ENCODE data around the gene ZNF292. TPM values are rescaled to one million over a fixed set of nuclear protein-coding genes. Genes with fewer than 3 reads are reported as not detected.

The ZNF292 gene
- total RNA-seq, 4 donors from 2014 or later, result 17.8 to 40.0 (median 21.3) TPM

GRCh38 chr6:87250019-87250418 is 94.7 kb downstream of the ZNF292 start:
- ATAC-seq (ENCODE audit: low FRiP score) (no peak), DNase-seq (ENCODE audit: low spot score) (no peak)
- no peak for TF ChIP-seq CTCF (IDR thresholded peaks at IDR 0.05)

DNA sequence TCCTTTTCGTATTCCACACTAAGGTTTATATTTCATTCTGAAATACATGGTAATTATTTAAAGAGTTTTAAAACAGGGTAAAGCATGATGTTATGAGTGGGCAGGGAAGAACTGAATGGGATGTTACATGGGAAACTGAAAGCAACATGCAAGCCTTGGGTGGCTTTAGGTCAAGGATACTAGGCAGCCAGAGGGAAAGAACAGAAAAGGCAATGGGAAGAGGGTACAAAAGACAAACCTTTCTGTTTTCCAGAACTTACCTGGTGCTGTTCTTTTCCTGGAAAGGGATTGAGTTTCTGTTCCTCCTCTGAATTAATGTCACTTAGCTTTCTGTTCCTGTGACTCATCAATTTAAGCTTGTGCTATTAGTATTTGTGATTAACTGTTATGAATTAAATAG is 95.9 kb downstream of the ZNF292 start:
- TF ChIP-seq CTCF (IDR thresholded peaks at IDR 0.05), result no peak
- ATAC-seq (ENCODE audit: low FRiP score), result no peak
- DNase-seq (ENCODE audit: low spot score), result no peak

GRCh38 chr6:87251725-87252124 is 96.4 kb downstream of the ZNF292 start:
- TF ChIP-seq CTCF (IDR thresholded peaks at IDR 0.05), result no peak
- ATAC-seq (ENCODE audit: low FRiP score), result no peak
- no peak for DNase-seq (ENCODE audit: low spot score)

- no peak for TF ChIP-seq CTCF (IDR thresholded peaks at IDR 0.05)
- DNase-seq (ENCODE audit: low spot score), result no peak
- no peak for ATAC-seq (ENCODE audit: low FRiP score)
Measured at GRCh38 chr6:87257046-87257445, 101.7 kb downstream of the ZNF292 start.

DNA sequence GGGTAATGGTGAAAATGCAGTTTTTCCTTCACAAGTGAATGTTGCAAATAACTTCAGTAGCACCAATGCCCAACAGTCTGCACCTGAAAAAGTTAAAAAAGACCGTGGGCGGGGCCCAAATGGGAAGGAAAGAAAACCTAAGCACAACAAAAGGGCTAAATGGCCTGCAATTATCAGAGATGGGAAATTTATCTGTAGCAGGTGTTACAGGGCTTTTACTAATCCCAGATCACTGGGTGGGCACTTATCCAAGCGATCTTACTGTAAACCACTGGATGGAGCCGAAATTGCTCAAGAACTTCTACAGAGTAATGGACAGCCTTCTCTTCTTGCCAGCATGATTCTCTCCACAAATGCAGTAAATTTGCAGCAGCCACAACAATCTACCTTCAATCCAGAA is 102.2 kb downstream of the ZNF292 start:
- no peak for ATAC-seq (ENCODE audit: low FRiP score)
- no peak for TF ChIP-seq CTCF (IDR thresholded peaks at IDR 0.05)

DNA sequence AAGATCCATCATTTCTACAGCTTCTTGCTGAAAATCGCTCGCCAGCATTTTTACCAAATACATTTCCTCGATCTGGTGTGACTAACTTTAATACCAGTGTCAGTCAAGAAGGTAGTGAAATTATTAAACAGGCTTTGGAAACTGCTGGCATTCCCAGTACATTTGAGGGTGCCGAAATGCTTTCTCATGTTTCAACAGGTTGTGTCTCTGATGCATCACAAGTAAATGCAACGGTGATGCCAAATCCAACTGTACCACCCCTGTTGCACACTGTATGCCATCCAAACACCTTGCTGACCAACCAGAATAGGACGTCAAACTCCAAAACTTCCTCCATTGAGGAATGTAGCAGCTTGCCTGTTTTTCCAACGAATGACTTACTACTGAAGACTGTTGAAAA is 102.6 kb downstream of the ZNF292 start:
- no peak for TF ChIP-seq CTCF (IDR thresholded peaks at IDR 0.05)
- ATAC-seq (ENCODE audit: low FRiP score), result no peak
- no peak for DNase-seq (ENCODE audit: low spot score)

More for the DNA sequence above, 102.2 kb downstream of the ZNF292 start:
- DNase-seq (ENCODE audit: low spot score), result no peak

GRCh38 chr6:87259791-87260190 is 104.4 kb downstream of the ZNF292 start:
- TF ChIP-seq CTCF (IDR thresholded peaks at IDR 0.05), result no peak
- ATAC-seq (ENCODE audit: low FRiP score) (no peak), DNase-seq (ENCODE audit: low spot score) (no peak)

Data from omental fat pad (tissue), 4 donors.